Measurements from ENCODE around the gene ABCB6. TPM values are rescaled to one million over a fixed set of nuclear protein-coding genes. Genes with fewer than 3 reads are reported as not detected.
A peak's percentile ranks its signal among the peaks of the same experiment; 100 is the strongest.

The ABCB6 gene
- total and polyA plus RNA-seq, 10 of the 15 experiments (the other 5 are each of a cell fraction or from before 2014, with no cell fraction given) = 2.3 to 22.1 (median 13.8) TPM

DNA sequence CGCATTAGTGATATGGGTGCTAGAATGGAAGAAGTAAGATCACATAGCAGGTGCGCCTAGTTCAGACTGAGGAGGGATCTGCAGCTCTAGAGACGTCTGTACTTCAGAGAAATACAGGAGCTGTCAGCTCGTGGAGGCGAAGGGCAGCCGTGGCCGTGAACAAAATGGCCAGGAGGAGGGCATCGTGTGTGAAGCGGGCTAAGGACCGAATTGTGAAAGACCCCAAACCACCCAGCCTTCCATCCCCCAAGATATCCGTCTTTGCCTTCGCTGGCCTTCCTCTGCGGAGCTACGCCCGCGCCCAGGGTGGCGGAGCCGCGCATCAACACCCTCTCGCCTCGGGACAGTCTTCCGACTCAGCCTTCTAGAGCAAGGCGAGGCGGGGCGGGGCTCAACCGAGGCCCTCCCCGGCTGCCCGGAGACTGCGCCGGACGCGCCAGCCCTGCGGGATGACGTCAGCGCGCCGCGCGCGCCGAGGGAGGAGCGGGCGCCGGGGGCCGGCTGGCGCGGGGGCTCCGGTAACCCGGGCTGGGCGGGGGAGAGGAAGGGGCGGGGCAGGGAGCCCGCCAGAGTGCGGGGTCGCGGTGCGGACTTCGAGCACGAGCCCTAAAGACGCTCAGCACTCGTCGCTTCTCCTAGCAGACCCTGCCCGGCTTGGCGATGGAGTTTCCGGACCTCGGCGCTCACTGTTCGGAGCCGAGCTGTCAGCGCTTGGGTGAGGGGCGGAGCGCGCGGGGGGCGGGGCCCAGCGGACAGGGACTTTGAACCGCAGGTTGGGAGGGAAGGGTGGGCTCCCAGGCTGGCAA is 12.2 kb downstream of the ABCB6 start, which contains the start of gene ZFAND2B (continued):
- TF ChIP-seq TAF1 (IDR thresholded peaks at IDR 0.05; ENCODE audit: borderline replicate concordance, low read depth, low read length) = peak; percentile 90
- peak; percentile 77 for TF ChIP-seq SMAD1 (IDR thresholded peaks at IDR 0.05; ENCODE audit: low read depth, partially characterized antibody)
- TF ChIP-seq ZNF384 (IDR thresholded peaks at IDR 0.05; ENCODE audit: borderline replicate concordance, low read depth, low read length) = no peak
- no peak for TF ChIP-seq ZNF24 (IDR thresholded peaks at IDR 0.05)
- TF ChIP-seq RELA (IDR thresholded peaks at IDR 0.05; ENCODE audit: borderline replicate concordance, partially characterized antibody) = peak; percentile 45
- peak; percentile 75 for TF ChIP-seq GATAD2B (conservative IDR thresholded peaks at IDR 0.05; ENCODE audit: low read depth)
- 0 out of 2 replicates have a peak, but pooled peaks have one; percentile 40 for TF ChIP-seq HDGF (IDR thresholded peaks at IDR 0.05)
- no peak for TF ChIP-seq KLF5 (IDR thresholded peaks at IDR 0.05; ENCODE audit: partially characterized antibody)
- TF ChIP-seq ZBED1 (IDR thresholded peaks at IDR 0.05; ENCODE audit: borderline replicate concordance) = no peak; the same call in 1 of the 2 replicates
- TF ChIP-seq, protein P1, sequence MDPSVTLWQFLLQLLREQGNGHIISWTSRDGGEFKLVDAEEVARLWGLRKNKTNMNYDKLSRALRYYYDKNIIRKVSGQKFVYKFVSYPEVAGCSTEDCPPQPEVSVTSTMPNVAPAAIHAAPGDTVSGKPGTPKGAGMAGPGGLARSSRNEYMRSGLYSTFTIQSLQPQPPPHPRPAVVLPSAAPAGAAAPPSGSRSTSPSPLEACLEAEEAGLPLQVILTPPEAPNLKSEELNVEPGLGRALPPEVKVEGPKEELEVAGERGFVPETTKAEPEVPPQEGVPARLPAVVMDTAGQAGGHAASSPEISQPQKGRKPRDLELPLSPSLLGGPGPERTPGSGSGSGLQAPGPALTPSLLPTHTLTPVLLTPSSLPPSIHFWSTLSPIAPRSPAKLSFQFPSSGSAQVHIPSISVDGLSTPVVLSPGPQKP (IDR thresholded peaks at IDR 0.05; ENCODE audit: low read depth, low read length) = 0 out of 2 replicates have a peak, but pooled peaks have one; percentile 13
- no peak; the same call in 1 of the 2 replicates for TF ChIP-seq MTA3 (IDR thresholded peaks at IDR 0.05; ENCODE audit: borderline replicate concordance, low read length)
- TF ChIP-seq POU2F2 (IDR thresholded peaks at IDR 0.05; ENCODE audit: borderline replicate concordance, low read depth, low read length) = no peak; the same call in 2 of the 3 replicates
- TF ChIP-seq, protein P2, sequence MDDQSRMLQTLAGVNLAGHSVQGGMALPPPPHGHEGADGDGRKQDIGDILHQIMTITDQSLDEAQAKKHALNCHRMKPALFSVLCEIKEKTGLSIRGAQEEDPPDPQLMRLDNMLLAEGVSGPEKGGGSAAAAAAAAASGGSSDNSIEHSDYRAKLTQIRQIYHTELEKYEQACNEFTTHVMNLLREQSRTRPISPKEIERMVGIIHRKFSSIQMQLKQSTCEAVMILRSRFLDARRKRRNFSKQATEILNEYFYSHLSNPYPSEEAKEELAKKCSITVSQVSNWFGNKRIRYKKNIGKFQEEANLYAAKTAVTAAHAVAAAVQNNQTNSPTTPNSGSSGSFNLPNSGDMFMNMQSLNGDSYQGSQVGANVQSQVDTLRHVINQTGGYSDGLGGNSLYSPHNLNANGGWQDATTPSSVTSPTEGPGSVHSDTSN (IDR thresholded peaks at IDR 0.05; ENCODE audit: insufficient replicate concordance, low read depth, low read length) = no peak
- TF ChIP-seq ZNF622 (IDR thresholded peaks at IDR 0.05) = no peak
- TF ChIP-seq STAT3 (IDR thresholded peaks at IDR 0.05; ENCODE audit: low read depth, low read length) = no peak
- TF ChIP-seq, protein P3, sequence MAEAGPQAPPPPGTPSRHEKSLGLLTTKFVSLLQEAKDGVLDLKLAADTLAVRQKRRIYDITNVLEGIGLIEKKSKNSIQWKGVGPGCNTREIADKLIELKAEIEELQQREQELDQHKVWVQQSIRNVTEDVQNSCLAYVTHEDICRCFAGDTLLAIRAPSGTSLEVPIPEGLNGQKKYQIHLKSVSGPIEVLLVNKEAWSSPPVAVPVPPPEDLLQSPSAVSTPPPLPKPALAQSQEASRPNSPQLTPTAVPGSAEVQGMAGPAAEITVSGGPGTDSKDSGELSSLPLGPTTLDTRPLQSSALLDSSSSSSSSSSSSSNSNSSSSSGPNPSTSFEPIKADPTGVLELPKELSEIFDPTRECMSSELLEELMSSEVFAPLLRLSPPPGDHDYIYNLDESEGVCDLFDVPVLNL (IDR thresholded peaks at IDR 0.05; ENCODE audit: low read depth, low read length) = no peak
- TF ChIP-seq, protein P4, sequence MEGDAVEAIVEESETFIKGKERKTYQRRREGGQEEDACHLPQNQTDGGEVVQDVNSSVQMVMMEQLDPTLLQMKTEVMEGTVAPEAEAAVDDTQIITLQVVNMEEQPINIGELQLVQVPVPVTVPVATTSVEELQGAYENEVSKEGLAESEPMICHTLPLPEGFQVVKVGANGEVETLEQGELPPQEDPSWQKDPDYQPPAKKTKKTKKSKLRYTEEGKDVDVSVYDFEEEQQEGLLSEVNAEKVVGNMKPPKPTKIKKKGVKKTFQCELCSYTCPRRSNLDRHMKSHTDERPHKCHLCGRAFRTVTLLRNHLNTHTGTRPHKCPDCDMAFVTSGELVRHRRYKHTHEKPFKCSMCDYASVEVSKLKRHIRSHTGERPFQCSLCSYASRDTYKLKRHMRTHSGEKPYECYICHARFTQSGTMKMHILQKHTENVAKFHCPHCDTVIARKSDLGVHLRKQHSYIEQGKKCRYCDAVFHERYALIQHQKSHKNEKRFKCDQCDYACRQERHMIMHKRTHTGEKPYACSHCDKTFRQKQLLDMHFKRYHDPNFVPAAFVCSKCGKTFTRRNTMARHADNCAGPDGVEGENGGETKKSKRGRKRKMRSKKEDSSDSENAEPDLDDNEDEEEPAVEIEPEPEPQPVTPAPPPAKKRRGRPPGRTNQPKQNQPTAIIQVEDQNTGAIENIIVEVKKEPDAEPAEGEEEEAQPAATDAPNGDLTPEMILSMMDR (IDR thresholded peaks at IDR 0.05 in 2 of 3, conservative IDR thresholded peaks at IDR 0.05 in 1 of 3; ENCODE audit: control insufficient read depth in 2 of 3, extremely low read depth in 1 of 3, insufficient read depth in 1 of 3, low read depth in 3 of 3, low read length in 3 of 3) = peak in 2 of 3 experiments; percentile 9 to 14; a peak in 1 of 6 replicates
- peak; percentile 36; the same call in 1 of the 2 replicates for TF ChIP-seq YY1 (IDR thresholded peaks at IDR 0.05; ENCODE audit: low read depth, low read length)
- TF ChIP-seq ESRRA (IDR thresholded peaks at IDR 0.05; ENCODE audit: low read length) = no peak
- no peak for TF ChIP-seq HDAC6 (IDR thresholded peaks at IDR 0.05; ENCODE audit: unreplicated experiment)
- TF ChIP-seq NR2C1 (IDR thresholded peaks at IDR 0.05) = no peak
- no peak for TF ChIP-seq ETV6 (conservative IDR thresholded peaks at IDR 0.05 in 1 of 2, IDR thresholded peaks at IDR 0.05 in 1 of 2; ENCODE audit: borderline replicate concordance in 1 of 2, low read depth in 1 of 2)
- no peak for TF ChIP-seq FOS (IDR thresholded peaks at IDR 0.05; ENCODE audit: borderline replicate concordance, extremely low read depth, insufficient read length)
- TF ChIP-seq POLR2A (IDR thresholded peaks at IDR 0.05; ENCODE audit: low read depth, low read length) = peak; percentile 99
- no peak for TF ChIP-seq KDM1A (IDR thresholded peaks at IDR 0.05; ENCODE audit: borderline replicate concordance)
- peak; percentile 95; the same call in 1 of the 2 replicates for TF ChIP-seq POLR2AphosphoS2 (IDR thresholded peaks at IDR 0.05; ENCODE audit: low read depth, low read length)

All from GM12878 (cell line).